ENCODE data around the gene SDK1.

- TF ChIP-seq CTCF (IDR thresholded peaks at IDR 0.05; ENCODE audit: low read depth, low read length, missing input control): no peak
- TF ChIP-seq MAX (IDR thresholded peaks at IDR 0.05): no peak
- TF ChIP-seq REST (IDR thresholded peaks at IDR 0.05): no peak
- no peak for TF ChIP-seq JUND (IDR thresholded peaks at IDR 0.05)
- no peak for TF ChIP-seq ATF3 (IDR thresholded peaks at IDR 0.05)
- no peak for TF ChIP-seq RAD21 (IDR thresholded peaks at IDR 0.05)
- TF ChIP-seq SP1 (IDR thresholded peaks at IDR 0.05): no peak
- no peak for TF ChIP-seq TAF1 (conservative IDR thresholded peaks at IDR 0.05)
- TF ChIP-seq ZBTB33 (IDR thresholded peaks at IDR 0.05): no peak
- no peak for TF ChIP-seq GABPA (IDR thresholded peaks at IDR 0.05 in 1 of 2, conservative IDR thresholded peaks at IDR 0.05 in 1 of 2)
- no peak for TF ChIP-seq HNF4G (IDR thresholded peaks at IDR 0.05)
- no peak for TF ChIP-seq HNF4A (conservative IDR thresholded peaks at IDR 0.05)
These were observed 792.0 kb downstream of the SDK1 start for GRCh38 chr7:4093035-4093434.

Measured in liver (tissue), 3 donors.